NCI-H2196 treated with DMSO at 0.1 percent for 48 hours (cell line): ENCODE results near the gene BTBD3.
A peak's percentile ranks its signal among the peaks of the same experiment; 100 is the strongest.

Experiments used
- DNase-seq: peaks from one replicate; lab custom pipeline; 2025; ENCODE audit not compliant: unreplicated experiment; lab: John Stamatoyannopoulos, UW

The BTBD3 gene

GRCh38 chr20:11917663-11918062, at the start of gene BTBD3:
Gene BTBD3, plus strand, starts transcription at chr20:11917893. Its CDS starts 383 bp downstream, at chr20:11918276.
- no peak for DNase-seq

DNA sequence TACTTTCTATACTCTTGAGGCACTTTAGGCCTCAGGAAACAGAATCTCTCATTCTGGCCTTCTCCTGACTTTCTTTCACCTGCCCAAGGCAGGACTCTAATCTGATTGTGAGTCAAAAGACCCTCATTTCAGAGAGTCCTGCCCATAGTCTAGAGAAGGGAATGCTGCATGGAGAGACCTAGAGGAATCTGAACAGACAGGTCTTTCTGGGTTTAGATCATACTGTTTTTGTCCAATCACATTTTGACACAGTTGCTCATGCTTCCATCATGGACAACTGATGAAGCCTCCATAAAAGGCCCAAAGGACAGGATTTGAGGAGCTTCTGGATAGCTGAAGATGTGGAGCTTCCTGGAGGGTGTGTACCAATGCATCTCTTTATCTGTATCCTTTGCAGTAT, 48.1 kb upstream of the BTBD3 start:
- no peak for DNase-seq

- no peak for DNase-seq
Measured at GRCh38 chr20:11870411-11870810, 47.3 kb upstream of the BTBD3 start.

- DNase-seq = no peak
Measured at GRCh38 chr20:11876555-11876954, 41.1 kb upstream of the BTBD3 start.

DNA sequence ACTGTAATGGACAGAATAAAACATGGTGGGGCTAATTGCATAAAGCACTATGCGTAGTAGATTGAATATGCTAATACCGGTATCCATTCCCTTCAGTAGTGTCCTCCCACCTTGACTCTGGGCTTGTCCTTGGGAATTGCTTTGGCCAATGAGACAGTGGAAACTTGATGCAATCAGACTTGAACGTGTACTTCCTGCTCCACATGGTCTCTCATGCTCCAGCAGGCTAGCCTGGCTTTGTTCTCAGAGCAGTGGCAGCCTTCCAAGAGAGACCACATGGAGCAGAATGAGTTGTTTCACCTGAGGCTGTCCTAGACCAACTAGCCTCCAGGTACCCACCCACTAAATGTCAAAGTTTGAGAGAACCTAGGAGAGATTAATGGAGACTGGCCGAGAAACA, 37.0 kb upstream of the BTBD3 start:
- no peak for DNase-seq

- DNase-seq = no peak
Measured at GRCh38 chr20:11881449-11881848, 36.2 kb upstream of the BTBD3 start.

GRCh38 chr20:11882651-11883050, 35.0 kb upstream of the BTBD3 start:
- no peak for DNase-seq

DNA sequence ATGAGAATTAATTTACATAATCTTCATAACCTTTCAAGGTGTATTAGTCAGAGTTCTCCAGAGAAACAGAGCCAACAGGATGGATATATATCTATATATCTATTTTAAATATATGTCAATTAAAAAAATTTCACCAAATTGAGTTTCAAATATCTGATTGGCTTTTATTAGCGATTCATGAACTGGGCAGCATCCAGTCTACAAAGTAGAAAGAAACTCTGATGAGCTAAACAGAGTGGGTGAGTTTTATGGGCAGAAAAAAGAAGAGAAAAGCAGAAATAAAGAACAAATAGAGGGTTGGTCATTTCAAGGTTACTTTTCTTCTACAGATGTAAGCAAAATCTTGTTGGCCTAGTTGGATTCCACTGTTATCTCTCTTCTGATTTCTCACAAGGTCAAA, 29.0 kb upstream of the BTBD3 start:
- no peak for DNase-seq

DNA sequence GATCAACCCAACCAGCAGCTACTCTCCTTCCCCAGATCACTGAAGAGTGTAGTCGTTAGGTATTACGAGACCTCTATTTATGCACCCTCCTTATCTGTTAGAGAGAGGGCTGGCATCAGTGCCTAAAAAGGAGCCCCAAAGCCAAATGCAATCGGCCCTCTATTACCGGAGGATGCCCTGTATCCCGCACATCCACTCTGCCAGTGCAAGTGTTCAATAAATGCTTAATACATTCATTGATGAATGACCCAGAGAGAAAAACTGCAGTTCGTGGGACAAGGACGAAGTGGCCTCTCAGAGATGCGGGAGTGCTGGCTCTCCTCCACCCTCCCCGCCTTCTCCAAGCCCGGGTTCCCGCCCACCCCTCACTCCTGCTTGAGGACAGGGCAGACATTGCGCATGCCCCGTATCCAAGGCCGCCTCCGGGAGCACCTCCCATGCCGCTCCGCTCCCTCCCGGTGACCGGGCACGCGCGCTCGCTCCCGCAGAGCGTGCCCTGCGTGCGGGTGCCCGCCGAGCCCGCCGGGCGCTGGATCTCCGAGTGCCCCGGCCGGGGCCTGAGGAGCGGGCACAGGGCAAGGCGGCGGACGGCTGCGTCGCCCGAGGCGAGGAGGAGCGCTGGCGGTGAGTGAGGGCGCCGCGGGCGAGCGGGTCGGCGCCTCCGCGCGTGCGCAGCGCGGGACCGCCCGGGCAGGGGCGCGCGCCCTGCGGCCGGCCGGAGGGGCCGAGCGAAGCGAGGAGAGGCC, 27.2 kb upstream of the BTBD3 start:
- DNase-seq = peak; percentile 89

DNA sequence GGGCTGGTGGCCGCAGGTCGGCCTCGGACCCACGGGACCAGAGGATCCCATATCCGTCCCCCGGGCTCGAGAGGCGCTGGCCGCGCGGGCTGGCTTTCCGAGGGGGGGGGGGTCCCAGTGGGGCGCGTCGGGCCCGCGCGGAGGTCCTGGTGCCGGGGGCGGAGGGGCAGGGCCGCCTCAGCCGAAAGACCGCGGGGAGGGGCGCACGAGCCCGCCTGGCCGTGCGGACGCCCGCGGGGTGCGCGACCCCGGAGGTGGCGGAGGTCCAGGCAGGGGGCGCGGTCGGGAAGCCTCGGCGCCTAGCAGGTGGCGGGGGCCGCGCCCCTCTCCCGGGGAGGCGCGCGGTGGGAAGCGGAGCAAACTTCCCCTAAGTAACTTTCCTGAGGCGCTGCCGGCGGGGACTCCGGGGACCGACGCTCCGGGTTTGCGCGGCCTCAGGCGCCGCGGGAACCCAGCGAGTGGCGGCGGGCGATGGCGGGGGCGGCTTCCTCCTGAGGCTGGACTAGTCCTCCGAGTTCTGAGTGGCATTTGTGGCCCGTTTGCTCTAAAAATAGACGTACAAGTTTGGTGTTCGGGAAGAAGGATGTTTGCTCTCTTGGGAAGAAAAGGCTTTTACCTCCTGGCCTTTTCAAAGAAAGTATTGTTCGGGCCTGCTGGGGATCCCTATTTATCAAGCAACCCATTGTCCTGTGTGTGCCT, 26.5 kb upstream of the BTBD3 start:
- DNase-seq = no peak

GRCh38 chr20:11891776-11892545, 25.7 kb upstream of the BTBD3 start:
- DNase-seq = peak; percentile 28

DNA sequence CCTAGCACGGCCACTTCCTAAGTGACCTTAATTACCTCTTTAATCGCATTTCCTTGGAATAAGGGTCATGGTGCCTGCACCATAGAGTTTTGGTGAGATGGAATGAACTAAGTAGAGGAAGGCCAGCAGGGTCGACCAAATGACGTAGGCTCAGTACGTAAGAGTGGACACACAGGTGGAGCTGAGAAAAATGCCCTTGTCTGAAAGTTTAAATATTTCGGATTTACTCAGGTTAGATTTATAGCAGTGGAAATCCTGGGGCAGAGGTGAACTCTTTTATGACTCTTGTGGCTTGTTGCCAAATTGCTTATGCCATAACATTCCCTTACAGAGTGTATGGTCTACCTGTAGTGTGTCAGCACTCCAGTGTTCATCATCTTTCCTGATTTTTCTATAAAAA, 23.6 kb upstream of the BTBD3 start:
- no peak for DNase-seq

GRCh38 chr20:11895861-11896387, 21.8 kb upstream of the BTBD3 start:
- DNase-seq = no peak

DNA sequence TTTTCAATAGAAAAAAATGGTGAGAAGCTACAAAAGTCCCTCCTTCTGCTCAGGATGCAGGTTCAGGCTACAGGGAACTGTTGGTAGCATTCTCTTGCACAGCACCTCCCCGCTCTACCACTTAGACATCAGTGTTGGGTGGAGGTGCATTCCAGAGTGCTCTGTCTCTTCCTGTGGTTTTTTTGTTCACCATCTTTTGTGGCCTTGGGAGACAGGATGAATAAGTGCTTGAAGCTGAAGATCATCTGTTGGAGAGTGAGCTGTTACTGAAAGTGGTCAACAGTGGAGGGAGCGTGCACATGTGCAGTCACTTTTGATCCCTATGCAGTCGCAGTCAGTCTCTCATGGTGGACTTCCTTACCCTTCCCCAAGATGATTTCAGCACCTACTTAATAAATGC, 16.6 kb upstream of the BTBD3 start:
- DNase-seq = no peak

GRCh38 chr20:11902285-11902697, 15.4 kb upstream of the BTBD3 start:
- no peak for DNase-seq

DNA sequence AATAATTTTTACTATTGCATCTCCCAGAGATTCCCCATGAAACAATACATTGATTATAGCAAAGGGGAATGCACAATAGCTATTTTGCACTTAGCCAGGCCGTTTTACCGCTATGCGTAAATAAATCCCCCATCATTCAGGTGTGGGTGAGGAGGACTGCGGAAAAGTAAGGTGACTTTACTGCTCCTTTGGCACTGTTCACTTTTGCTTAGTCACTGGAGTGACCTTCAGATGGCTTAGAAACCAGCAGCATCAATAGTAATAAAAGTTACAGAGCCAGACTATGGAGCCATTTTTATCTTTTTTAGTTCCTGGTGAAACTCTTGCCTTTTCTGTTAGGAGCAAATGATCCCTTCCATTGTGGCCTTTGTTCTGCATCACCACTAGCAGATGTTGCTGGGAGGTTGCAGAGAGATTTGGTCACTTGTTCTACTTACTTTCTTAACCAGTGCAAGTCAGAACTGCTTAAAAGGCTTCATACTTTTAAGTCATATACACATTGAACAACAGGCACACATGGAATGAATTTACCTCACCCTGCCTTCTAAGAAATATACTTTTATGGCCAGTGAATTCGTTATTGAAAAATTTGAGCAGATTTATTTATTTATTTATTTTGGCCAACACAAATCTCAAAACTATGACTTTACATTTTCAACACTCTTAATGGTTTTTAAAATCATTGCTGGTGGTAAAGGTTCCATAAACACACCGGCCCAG, 12.1 kb upstream of the BTBD3 start:
- DNase-seq = no peak

DNA sequence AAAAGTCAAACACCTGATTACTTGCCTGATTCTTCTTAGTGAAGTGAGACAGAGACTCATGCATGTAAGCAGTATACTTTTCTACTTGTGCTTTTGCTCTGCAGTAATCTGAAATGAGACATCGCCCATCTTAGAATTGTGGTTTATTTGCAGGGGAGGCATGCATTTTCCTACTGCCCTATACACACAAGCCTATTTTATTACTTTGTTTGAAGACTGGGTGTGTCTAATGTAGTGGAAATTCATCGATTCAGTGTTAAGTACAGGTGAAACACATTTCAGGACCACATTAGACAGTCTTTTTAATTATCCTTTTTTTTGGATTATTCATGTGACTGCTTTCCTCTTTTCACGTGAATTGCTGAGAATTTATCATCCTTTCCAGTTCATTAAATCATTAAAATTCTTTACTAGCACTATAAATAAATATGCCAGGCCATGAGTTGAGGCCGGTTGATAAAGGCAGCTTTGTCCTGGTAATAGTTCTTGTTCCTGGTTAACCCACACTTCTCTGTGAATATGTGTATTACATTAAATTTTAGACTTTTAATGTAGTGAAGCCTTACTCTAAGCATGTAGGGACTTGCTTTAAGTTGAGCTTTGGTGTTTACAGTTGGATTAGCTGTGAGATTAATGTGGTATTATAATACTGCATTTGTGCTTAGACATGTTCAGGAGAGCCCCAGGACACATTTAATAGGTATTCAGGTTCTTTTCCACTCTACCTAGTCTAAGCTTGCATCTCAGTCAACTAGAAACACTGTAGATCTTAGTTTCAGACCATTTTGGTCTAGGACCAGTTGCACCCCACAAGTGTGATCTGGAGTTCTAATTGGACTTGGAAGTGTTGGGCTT, 10.8 kb upstream of the BTBD3 start:
- DNase-seq = no peak

GRCh38 chr20:11907621-11908020, 10.1 kb upstream of the BTBD3 start:
- DNase-seq = no peak

DNA sequence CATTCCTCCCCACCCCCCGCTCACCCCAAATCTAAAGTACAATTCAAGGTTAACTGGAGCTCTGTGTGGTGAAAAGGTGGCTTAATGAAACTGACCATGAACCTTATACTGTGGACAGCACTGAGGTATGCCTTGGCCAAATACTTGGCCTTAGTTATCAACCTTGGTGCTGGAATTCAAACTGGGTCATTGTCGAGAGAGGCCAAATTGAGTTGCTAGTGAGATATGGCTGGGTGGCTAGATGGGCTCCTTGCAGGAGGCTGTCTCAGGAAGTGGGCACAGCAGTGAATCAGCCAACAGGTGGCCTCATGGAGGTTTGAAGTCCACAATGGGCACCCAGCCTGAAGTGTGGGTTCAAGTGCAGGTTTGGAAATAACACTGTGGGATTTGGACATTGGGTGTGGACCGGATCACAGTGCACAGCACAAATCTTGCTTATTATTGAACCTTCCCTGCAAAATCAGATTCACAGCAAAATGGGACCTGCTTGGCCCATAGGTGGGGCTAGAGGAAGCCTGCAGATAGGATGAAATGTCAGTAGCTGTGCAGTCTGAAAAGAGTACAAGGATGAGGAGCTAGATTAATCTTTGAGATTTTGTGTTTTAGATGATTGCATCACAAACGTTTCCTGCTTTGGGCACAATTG, 5.6 kb upstream of the BTBD3 start:
- no peak for DNase-seq
